ENCODE measurements around the gene MYORG. TPM values are rescaled to one million over a fixed set of nuclear protein-coding genes. Genes with fewer than 3 reads are reported as not detected.
A peak's percentile ranks its signal among the peaks of the same experiment; 100 is the strongest.

MYORG gene
- total RNA-seq, 4 donors from 2014 or later: 8.6 to 149 (median 49.5) TPM

GRCh38 chr9:34331196-34331595 lies 45.5 kb downstream of the MYORG start:
- peak overlapping the region in 1 of 4 donors; percentile 4 for H3K27ac ChIP-seq
- TF ChIP-seq POLR2A (IDR thresholded peaks at IDR 0.05) (no peak), CTCF (IDR thresholded peaks at IDR 0.05 in 4 of 5, conservative IDR thresholded peaks at IDR 0.05 in 1 of 5) (no peak)
- DNase-seq (no peak), ATAC-seq (no peak)
- in situ Hi-C loops (cut with MboI; ENCODE audit: low sequenced_read_pairs in 4 of 4) (loop anchor here in 1 of 4 donors (5.0 kb wide), 1 partner anchor 46 kb away; the partner anchor contains the start of gene MYORG), intact Hi-C loops (cut with DNase I; ENCODE audit: low total_unique reads) (loop anchor here (5.0 kb wide), 2 partner anchors 154 to 171 kb away; partner anchors contain the start of gene UBAP1)
- H3K4me1 ChIP-seq: peaks cover 19 to 21% of the 10 kb centered on the region in 2 donors
- no peaks in the 10 kb centered on the region for H3K9me3 ChIP-seq
- no peak overlapping the region for H3K4me3 ChIP-seq
- no peaks in the 10 kb centered on the region for H3K27me3 ChIP-seq
- H3K36me3 ChIP-seq: no peaks in the 10 kb centered on the region

GRCh38 chr9:34328987-34329832 lies 47.5 kb downstream of the MYORG start, which contains the start of the genes KIF24 and NUDT2:
Gene KIF24, minus strand, starts transcription at chr9:34329268. Its CDS starts 17,922 bp downstream, at chr9:34311346.
Gene NUDT2, plus strand, starts transcription at chr9:34329569. Its CDS starts 9,471 bp downstream, at chr9:34339040.
- intact Hi-C loops (cut with DNase I; ENCODE audit: low total_unique reads) (loop anchor here (2.0 kb wide), 2 partner anchors 72 to 262 kb away; no protein-coding TSS in a partner anchor), in situ Hi-C loops (cut with MboI; ENCODE audit: low sequenced_read_pairs in 4 of 4) (loop anchor here in 1 of 4 donors (10.0 kb wide), 1 partner anchor 204 kb away; the partner anchor contains the start of gene DCAF12)
- Histone ChIP-seq H3K36me3 (no peaks in the 10 kb centered on the region), H3K4me1 (peaks cover 19 to 21% of the 10 kb centered on the region in 2 donors), H3K4me3 (peak within 1 kb of the TSS; percentile 65 to 83 (median 76)), H3K9me3 (no peaks in the 10 kb centered on the region), H3K27me3 (no peaks in the 10 kb centered on the region), H3K27ac (peak within 1 kb of the TSS; percentile 87 to 94 (median 91))
- TF ChIP-seq CTCF (IDR thresholded peaks at IDR 0.05 in 4 of 5, conservative IDR thresholded peaks at IDR 0.05 in 1 of 5) (peak in 1 of 5 experiments; percentile 8), POLR2A (IDR thresholded peaks at IDR 0.05) (peak; percentile 49 to 90)
- ATAC-seq (peak; percentile 98), DNase-seq (peak; percentile 98 to 99)

GRCh38 chr9:34328500-34328986 lies 48.2 kb downstream of the MYORG start:
- ATAC-seq (no peak), DNase-seq (no peak)
- in situ Hi-C loops (cut with MboI; ENCODE audit: low sequenced_read_pairs in 4 of 4): loop anchor here in 1 of 4 donors (10.0 kb wide), 1 partner anchor 204 kb away; the partner anchor contains the start of gene DCAF12
- Histone ChIP-seq H3K36me3 (no peaks in the 10 kb centered on the region), H3K4me1 (peaks cover 20 to 22% of the 10 kb centered on the region in 2 donors), H3K4me3 (peak overlapping the region; percentile 54 to 83 (median 60)), H3K27me3 (no peaks in the 10 kb centered on the region), H3K9me3 (no peaks in the 10 kb centered on the region), H3K27ac (peak overlapping the region; percentile 30 to 94 (median 56))
- intact Hi-C loops (cut with DNase I; ENCODE audit: low total_unique reads): loop anchor here (2.0 kb wide), 2 partner anchors 72 to 262 kb away; no protein-coding TSS in a partner anchor
- TF ChIP-seq POLR2A (IDR thresholded peaks at IDR 0.05): no peak
- TF ChIP-seq CTCF (IDR thresholded peaks at IDR 0.05 in 4 of 5, conservative IDR thresholded peaks at IDR 0.05 in 1 of 5): no peak

- TF ChIP-seq CTCF (IDR thresholded peaks at IDR 0.05 in 4 of 5, conservative IDR thresholded peaks at IDR 0.05 in 1 of 5) (no peak), POLR2A (IDR thresholded peaks at IDR 0.05) (no peak)
- no peaks in the 10 kb centered on the region for H3K9me3 ChIP-seq
- peak overlapping the region in 1 of 4 donors; percentile 55 for H3K27ac ChIP-seq
- H3K36me3 ChIP-seq: no peaks in the 10 kb centered on the region
- DNase-seq (no peak), ATAC-seq (no peak)
- in situ Hi-C loops (cut with MboI; ENCODE audit: low sequenced_read_pairs in 4 of 4): loop anchor here in 1 of 4 donors (10.0 kb wide), 1 partner anchor 202 kb away; the partner anchor contains the start of gene DCAF12
- H3K27me3 ChIP-seq: no peaks in the 10 kb centered on the region
- intact Hi-C loops (cut with DNase I; ENCODE audit: low total_unique reads): no loop called here
- no peak overlapping the region for H3K4me3 ChIP-seq
- H3K4me1 ChIP-seq: peaks cover 26 to 27% of the 10 kb centered on the region in 2 donors
These were observed 50.0 kb downstream of the MYORG start for GRCh38 chr9:34326690-34327089.
